Mesendoderm (in vitro differentiated cells): ENCODE data around the gene DAB1.
"Not testable (repeated sequence)": the region's sequence is repeated elsewhere in the genome, so short reads cannot be mapped to it uniquely, and the experiment has no call there.

ENCODE experiments used
- DNase-seq: peaks from one replicate; pipeline ENCODE4 v3.0.0; 2013
- H2AK5ac ChIP-seq: 2 replicates; pipeline ENCODE4 v1.6.1; 2013; ENCODE audit warnings: low read length, inconsistent platforms
- H2BK120ac ChIP-seq: 2 replicates; pipeline ENCODE4 v1.6.1; 2013; ENCODE audit warnings: low read depth, mild to moderate bottlenecking, low read length, moderate library complexity, mixed read lengths
- H2BK15ac ChIP-seq: replicated peaks from 2 replicates; pipeline ENCODE4 v1.6.1; 2013; ENCODE audit warnings: low read depth, mild to moderate bottlenecking, moderate library complexity
- H2BK5ac ChIP-seq: 2 replicates; pipeline ENCODE4 v1.6.1; 2013; ENCODE audit warnings: low read length, inconsistent platforms
- H3K18ac ChIP-seq: 2 replicates; pipeline ENCODE4 v1.6.1; 2013; ENCODE audit warnings: mild to moderate bottlenecking, low read length, mixed read lengths
- H3K23ac ChIP-seq: one replicate; pipeline ENCODE4 v1.6.1; 2013; ENCODE audit warnings: low read length
- H3K27ac ChIP-seq: 2 replicates; pipeline ENCODE4 v1.5.1; 2013; ENCODE audit warnings: low read depth, mild to moderate bottlenecking, inconsistent platforms, low read length, moderate library complexity
- H3K27me3 ChIP-seq: 2 replicates; pipeline ENCODE4 v1.6.1; 2013; ENCODE audit warnings: low read length, control low read depth, mild to moderate bottlenecking, inconsistent platforms; ENCODE audit not compliant: insufficient read depth, poor library complexity
- H3K36me3 ChIP-seq: 2 replicates; pipeline ENCODE4 v1.6.1; 2013; ENCODE audit warnings: low read length, inconsistent platforms; ENCODE audit not compliant: control insufficient read depth, insufficient read depth
- H3K4ac ChIP-seq: one replicate; pipeline ENCODE4 v1.6.1; 2013; ENCODE audit warnings: low read depth, mild to moderate bottlenecking, low read length, moderate library complexity
- H3K4me1 ChIP-seq: 2 replicates; pipeline ENCODE4 v1.6.1; 2013; ENCODE audit warnings: low read depth, low read length, inconsistent platforms; ENCODE audit not compliant: control insufficient read depth
- H3K4me2 ChIP-seq: 2 replicates; pipeline ENCODE4 v1.6.1; 2013; ENCODE audit warnings: low read length
- H3K4me3 ChIP-seq: 2 replicates; pipeline ENCODE4 v1.5.1; 2013; ENCODE audit warnings: mild to moderate bottlenecking, low read length
- H3K56ac ChIP-seq: one replicate; pipeline ENCODE4 v1.6.1; 2013; ENCODE audit warnings: low read length
- H3K79me1 ChIP-seq: 2 replicates; pipeline ENCODE4 v1.6.1; 2013; ENCODE audit warnings: low read length, inconsistent platforms
- H3K79me2 ChIP-seq: 2 replicates; pipeline ENCODE4 v1.6.1; 2013; ENCODE audit warnings: mild to moderate bottlenecking, low read length; ENCODE audit not compliant: control insufficient read depth, insufficient read depth
- H3K9ac ChIP-seq: 2 replicates; pipeline ENCODE4 v1.6.1; 2013; ENCODE audit warnings: low read length, inconsistent platforms
- H4K5ac ChIP-seq: one replicate; pipeline ENCODE4 v1.6.1; 2013; ENCODE audit warnings: low read length
- H4K8ac ChIP-seq: one replicate; pipeline ENCODE4 v1.6.1; 2013; ENCODE audit warnings: low read depth, mild to moderate bottlenecking, control low read depth, low read length, moderate library complexity
- WGBS: extraction: QIAGEN DNeasy Blood & Tissue Kit; methylation state at CpG from one replicate; pipeline ENCODE4 v1.1.7; 2013; ENCODE audit warnings: low lambda C conversion rate, missing lambda C conversion rate; ENCODE audit not compliant: insufficient coverage; ENCODE audit errors: extremely low coverage; 5-methylcytosine and 5-hydroxymethylcytosine counted together

The DAB1 gene

GRCh38 chr1:57345916-57346315, 77.9 kb downstream of the DAB1 start:
- no peak overlapping the region for H3K4me3 ChIP-seq
- no peak overlapping the region for H3K27ac ChIP-seq
- peak overlapping the region; percentile 28 for H2BK5ac ChIP-seq
- H4K5ac ChIP-seq, result no peak overlapping the region
- peaks cover 25% of the 10 kb centered on the region for H3K4me1 ChIP-seq
- no peak overlapping the region for H2BK120ac ChIP-seq
- no peak overlapping the region for H3K4ac ChIP-seq
- H4K8ac ChIP-seq, result no peak overlapping the region
- no CpG with 5 or more reads among the region's 8 CpGs for WGBS
- H3K79me2 ChIP-seq, result peaks cover 14% of the 10 kb centered on the region
- peak overlapping the region; percentile 15 for H3K56ac ChIP-seq
- no peak overlapping the region for H2BK15ac ChIP-seq
- H2AK5ac ChIP-seq, result no peak overlapping the region
- DNase-seq, result no peak
- H3K23ac ChIP-seq, result no peak overlapping the region
- peaks cover 18% of the 10 kb centered on the region for H3K79me1 ChIP-seq
- H3K18ac ChIP-seq, result no peak overlapping the region
- no peaks in the 10 kb centered on the region for H3K27me3 ChIP-seq
- H3K36me3 ChIP-seq, result no peaks in the 10 kb centered on the region
- H3K4me2 ChIP-seq, result no peak overlapping the region
- no peak overlapping the region for H3K9ac ChIP-seq

- no peak overlapping the region for H3K27ac ChIP-seq
- H3K23ac ChIP-seq, result no peak overlapping the region
- H2AK5ac ChIP-seq, result no peak overlapping the region
- peaks cover 10% of the 10 kb centered on the region for H3K79me2 ChIP-seq
- H2BK5ac ChIP-seq, result no peak overlapping the region
- no peak overlapping the region for H3K4me3 ChIP-seq
- H3K4ac ChIP-seq, result no peak overlapping the region
- no peaks in the 10 kb centered on the region for H3K27me3 ChIP-seq
- H3K4me1 ChIP-seq, result peaks cover 28% of the 10 kb centered on the region
- DNase-seq, result no peak
- peaks cover 22% of the 10 kb centered on the region for H3K79me1 ChIP-seq
- no peaks in the 10 kb centered on the region for H3K36me3 ChIP-seq
- WGBS, result no CpG with 5 or more reads among the region's 7 CpGs
- H2BK15ac ChIP-seq, result no peak overlapping the region
- no peak overlapping the region for H3K9ac ChIP-seq
- no peak overlapping the region for H2BK120ac ChIP-seq
- peak overlapping the region; percentile 25 for H3K56ac ChIP-seq
- H4K8ac ChIP-seq, result no peak overlapping the region
- H3K18ac ChIP-seq, result no peak overlapping the region
- no peak overlapping the region for H4K5ac ChIP-seq
- H3K4me2 ChIP-seq, result no peak overlapping the region
Observed at GRCh38 chr1:57344265-57344664, 79.6 kb downstream of the DAB1 start.

DNA sequence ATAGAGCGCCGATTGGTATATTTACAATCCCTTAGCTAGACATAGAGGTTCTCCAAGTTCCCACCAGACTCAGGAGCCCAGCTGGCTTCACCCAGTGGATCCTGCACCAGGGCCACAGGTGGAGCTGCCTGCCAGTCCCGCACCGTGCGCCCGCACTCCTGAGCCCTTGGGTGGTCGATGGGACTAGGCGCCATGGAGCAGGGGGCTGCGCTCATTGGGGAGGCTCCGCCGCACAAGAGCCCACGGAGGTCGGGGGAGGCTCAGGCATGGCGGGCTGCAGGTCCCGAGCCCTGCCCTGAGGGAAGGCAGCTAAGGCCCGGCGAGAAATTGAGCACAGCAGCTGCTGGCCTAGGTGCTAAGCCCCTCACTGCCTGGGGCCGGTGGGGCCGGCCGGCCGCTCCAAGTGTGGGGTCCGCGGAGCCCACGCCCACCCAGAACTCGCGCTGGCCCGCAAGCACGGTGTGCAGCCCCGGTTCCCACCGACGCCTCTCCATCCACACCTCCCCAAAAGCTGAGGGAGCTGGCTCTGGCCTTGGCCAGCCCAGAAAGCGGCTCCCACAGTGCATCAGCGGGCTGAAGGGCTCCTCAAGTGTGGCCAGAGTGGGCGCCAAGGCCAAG, 80.5 kb downstream of the DAB1 start:
- not testable (repeated sequence) for H3K9ac ChIP-seq, H3K4me3 ChIP-seq, DNase-seq, H2BK120ac ChIP-seq, H3K56ac ChIP-seq, H3K79me2 ChIP-seq, H3K27ac ChIP-seq, H2BK5ac ChIP-seq, H4K8ac ChIP-seq, H3K23ac ChIP-seq, H4K5ac ChIP-seq, H3K36me3 ChIP-seq, H3K4me2 ChIP-seq, H2AK5ac ChIP-seq, H2BK15ac ChIP-seq, H3K18ac ChIP-seq, H3K27me3 ChIP-seq, H3K4ac ChIP-seq
- peaks cover 20% of the 10 kb centered on the region for H3K79me1 ChIP-seq
- WGBS, result no CpG with 5 or more reads among the region's 34 CpGs
- H3K4me1 ChIP-seq, result peaks cover 21% of the 10 kb centered on the region

GRCh38 chr1:57341721-57342120, 82.1 kb downstream of the DAB1 start:
- H3K4me2 ChIP-seq, result no peak overlapping the region
- no CpG with 5 or more reads among the region's 3 CpGs for WGBS

DNA sequence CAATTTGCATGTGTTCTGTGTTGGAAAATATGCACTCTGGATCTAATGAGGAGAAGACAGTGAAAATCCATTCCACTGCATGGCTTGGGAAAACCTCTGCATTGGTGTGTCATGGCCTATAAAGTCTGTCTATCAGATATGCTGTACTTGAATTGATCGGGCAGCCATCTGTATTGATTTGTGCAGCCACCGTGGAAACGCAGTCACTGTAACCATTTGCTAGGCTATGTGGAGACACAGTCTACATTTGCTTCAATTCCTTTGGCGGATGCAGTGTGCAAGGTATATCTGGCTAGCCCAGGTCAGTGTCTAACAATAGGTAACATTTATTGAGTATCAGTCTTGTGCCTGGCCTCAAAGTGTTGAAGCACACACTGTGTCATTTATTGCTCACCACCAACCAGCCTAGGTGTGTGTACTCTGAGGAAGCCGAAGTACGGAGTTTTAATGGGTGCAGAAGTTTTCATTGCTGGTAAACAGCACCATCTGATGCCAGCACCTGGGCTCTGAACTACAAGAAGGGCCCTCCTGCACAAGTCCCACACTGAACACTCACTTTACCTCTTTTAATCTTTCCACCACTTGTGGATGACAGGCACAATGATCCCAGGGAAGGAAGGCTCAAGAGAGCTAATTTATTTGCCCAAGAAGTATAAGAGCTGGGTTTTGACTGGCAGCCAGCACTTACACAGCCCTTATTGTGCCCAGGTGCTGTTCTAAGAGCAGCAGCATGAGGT, 83.4 kb downstream of the DAB1 start:
- Histone ChIP-seq H2BK120ac (no peak overlapping the region), H3K23ac (no peak overlapping the region), H3K18ac (no peak overlapping the region), H3K36me3 (no peaks in the 10 kb centered on the region), H4K5ac (no peak overlapping the region), H3K79me1 (peaks cover 14% of the 10 kb centered on the region), H3K4ac (no peak overlapping the region), H3K79me2 (peaks cover 1% of the 10 kb centered on the region), H2BK5ac (no peak overlapping the region), H3K27me3 (no peaks in the 10 kb centered on the region), H3K4me1 (peaks cover 14% of the 10 kb centered on the region), H3K56ac (peak overlapping the region; percentile 19), H3K27ac (no peak overlapping the region), H2AK5ac (no peak overlapping the region), H2BK15ac (no peak overlapping the region), H3K4me2 (no peak overlapping the region), H3K9ac (peak overlapping the region; percentile 11), H4K8ac (no peak overlapping the region), H3K4me3 (no peak overlapping the region)
- DNase-seq, result no peak
- no CpG with 5 or more reads among the region's 6 CpGs for WGBS

More at GRCh38 chr1:57341721-57342120, 82.1 kb downstream of the DAB1 start:
- no peak overlapping the region for H2BK5ac ChIP-seq
- no peak overlapping the region for H4K5ac ChIP-seq
- H4K8ac ChIP-seq, result no peak overlapping the region
- H3K36me3 ChIP-seq, result no peaks in the 10 kb centered on the region
- no peak overlapping the region for H3K4ac ChIP-seq
- peaks cover 20% of the 10 kb centered on the region for H3K79me1 ChIP-seq
- H3K23ac ChIP-seq, result no peak overlapping the region
- no peak overlapping the region for H3K9ac ChIP-seq
- H3K4me3 ChIP-seq, result no peak overlapping the region
- DNase-seq, result no peak
- H3K18ac ChIP-seq, result no peak overlapping the region
- H2BK15ac ChIP-seq, result no peak overlapping the region
- H3K27me3 ChIP-seq, result no peaks in the 10 kb centered on the region
- H2AK5ac ChIP-seq, result no peak overlapping the region
- no peak overlapping the region for H2BK120ac ChIP-seq
- H3K56ac ChIP-seq, result no peak overlapping the region
- peaks cover 3% of the 10 kb centered on the region for H3K79me2 ChIP-seq
- H3K4me1 ChIP-seq, result peaks cover 15% of the 10 kb centered on the region
- H3K27ac ChIP-seq, result no peak overlapping the region
